Pons (tissue), 1 donor: Measurements from ENCODE around the gene NOMO2.
"Not testable (repeated sequence)": the region's sequence is repeated elsewhere in the genome, so short reads cannot be mapped to it uniquely, and the experiment has no call there.

Experiments
- DNase-seq: peaks from one replicate; pipeline ENCODE4 v3.0.0-alpha.2; 2016; ENCODE audit warnings: low spot score

Gene NOMO2, protein sequence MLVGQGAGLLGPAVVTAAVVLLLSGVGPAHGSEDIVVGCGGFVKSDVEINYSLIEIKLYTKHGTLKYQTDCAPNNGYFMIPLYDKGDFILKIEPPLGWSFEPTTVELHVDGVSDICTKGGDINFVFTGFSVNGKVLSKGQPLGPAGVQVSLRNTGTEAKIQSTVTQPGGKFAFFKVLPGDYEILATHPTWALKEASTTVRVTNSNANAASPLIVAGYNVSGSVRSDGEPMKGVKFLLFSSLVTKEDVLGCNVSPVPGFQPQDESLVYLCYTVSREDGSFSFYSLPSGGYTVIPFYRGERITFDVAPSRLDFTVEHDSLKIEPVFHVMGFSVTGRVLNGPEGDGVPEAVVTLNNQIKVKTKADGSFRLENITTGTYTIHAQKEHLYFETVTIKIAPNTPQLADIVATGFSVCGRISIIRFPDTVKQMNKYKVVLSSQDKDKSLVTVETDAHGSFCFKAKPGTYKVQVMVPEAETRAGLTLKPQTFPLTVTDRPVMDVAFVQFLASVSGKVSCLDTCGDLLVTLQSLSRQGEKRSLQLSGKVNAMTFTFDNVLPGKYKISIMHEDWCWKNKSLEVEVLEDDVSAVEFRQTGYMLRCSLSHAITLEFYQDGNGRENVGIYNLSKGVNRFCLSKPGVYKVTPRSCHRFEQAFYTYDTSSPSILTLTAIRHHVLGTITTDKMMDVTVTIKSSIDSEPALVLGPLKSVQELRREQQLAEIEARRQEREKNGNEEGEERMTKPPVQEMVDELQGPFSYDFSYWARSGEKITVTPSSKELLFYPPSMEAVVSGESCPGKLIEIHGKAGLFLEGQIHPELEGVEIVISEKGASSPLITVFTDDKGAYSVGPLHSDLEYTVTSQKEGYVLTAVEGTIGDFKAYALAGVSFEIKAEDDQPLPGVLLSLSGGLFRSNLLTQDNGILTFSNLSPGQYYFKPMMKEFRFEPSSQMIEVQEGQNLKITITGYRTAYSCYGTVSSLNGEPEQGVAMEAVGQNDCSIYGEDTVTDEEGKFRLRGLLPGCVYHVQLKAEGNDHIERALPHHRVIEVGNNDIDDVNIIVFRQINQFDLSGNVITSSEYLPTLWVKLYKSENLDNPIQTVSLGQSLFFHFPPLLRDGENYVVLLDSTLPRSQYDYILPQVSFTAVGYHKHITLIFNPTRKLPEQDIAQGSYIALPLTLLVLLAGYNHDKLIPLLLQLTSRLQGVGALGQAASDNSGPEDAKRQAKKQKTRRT

DNA sequence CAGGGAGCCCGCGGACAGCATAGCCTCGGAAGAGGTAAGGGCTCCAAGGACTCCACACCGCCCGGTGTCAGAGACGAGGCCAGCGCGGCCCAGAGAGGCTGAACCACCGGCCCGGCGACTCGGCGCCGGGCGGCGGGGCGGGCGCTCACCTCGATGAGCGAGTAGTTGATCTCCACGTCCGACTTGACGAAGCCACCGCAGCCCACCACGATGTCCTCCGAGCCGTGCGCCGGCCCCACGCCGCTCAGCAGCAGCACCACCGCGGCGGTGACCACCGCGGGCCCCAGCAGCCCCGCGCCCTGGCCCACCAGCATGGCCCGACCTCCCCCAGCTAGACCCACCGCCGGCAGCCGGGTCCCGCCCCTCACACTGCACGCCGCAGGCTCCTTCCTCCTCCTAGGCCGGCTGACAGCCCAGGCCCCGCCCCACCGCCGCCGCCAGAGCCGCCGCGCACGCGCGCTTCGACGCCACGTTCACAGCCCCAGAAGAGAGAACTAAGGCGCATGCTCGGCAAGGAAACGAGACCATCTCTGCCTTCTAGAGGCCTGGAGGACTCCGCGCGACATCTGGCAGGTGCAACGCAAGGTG, at the start of gene NOMO2:
Gene NOMO2 (minus strand): TSS at position 371 of the 588 bp plus-strand sequence. CDS start 57 bp downstream, at position 314.
- DNase-seq: not testable (repeated sequence)

DNA sequence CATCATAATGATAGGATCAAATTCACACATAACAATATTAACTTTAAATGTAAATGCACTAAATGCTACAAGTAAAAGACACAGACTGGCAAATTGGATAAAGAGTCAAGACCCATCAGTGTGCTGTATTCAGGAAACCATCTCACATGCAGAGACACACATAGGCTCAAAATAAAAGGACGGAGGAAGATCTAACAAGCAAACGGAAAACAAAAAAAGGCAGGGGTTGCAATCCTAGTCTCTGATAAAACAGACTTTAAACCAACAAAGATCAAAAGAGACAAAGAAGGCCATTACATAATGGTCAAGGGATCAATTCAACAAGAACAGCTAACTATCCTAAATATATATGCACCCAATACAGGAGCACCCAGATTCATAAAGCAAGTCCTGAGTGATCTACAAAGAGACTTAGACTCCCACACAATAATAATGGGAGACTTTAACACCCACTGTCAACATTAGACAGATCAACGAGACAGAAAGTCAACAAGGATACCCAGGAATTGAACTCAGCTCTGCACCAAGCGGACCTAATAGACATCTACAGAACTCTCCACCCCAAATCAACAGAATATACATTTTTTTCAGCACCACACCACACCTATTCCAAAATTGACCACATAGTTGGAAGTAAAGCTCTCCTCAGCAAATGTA, 48.4 kb upstream of the NOMO2 start:
- not testable (repeated sequence) for DNase-seq

DNA sequence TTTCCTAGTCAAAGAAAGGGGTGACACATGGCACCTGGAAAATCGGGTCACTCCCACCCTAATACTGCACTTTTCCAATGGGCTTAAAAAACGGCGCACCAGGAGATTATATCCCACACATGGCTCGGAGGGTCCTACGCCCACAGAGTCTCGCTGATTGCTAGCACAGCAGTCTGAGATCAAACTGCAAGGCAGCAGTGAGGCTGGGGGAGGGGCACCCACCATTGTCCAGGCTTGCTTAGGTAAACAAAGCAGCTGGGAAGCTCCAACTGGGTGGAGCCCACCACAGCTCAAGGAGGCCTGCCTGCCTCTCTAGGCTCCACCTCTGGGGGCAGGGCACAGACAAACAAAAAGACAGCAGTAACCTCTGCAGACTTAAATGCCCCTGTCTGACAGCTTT, 46.4 kb upstream of the NOMO2 start:
- not testable (repeated sequence) for DNase-seq

DNA sequence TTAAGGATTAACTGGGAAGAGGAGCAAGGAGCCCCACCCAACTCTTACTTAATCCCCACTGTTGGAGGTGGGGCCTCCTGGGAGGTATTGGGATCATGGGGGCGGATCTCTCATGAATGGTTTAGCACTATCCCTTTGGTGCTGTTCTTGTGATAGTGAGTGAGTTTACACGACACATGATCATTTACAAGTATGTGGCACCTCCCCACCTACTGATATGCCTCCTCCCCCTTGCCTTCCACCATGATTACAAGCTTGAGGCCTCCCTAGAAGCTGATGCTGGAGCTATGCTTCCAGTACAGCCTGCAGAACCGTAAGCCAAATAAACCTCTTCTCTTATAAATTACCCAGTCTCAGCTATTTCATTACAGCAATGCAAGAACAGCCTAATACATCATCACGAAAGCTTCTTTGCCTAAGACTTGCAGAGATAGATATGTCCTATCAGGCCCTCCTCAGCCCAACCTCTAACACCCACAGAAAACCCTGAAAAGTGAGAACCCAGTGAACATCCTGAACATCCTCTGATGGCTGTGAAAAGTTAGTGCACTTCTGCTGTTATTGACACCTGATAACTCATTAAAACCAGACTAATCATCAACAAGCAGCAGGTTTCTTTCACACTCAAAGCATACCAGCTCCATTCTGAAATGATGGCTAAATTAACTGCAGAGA, 41.8 kb upstream of the NOMO2 start:
- DNase-seq: not testable (repeated sequence)

DNA sequence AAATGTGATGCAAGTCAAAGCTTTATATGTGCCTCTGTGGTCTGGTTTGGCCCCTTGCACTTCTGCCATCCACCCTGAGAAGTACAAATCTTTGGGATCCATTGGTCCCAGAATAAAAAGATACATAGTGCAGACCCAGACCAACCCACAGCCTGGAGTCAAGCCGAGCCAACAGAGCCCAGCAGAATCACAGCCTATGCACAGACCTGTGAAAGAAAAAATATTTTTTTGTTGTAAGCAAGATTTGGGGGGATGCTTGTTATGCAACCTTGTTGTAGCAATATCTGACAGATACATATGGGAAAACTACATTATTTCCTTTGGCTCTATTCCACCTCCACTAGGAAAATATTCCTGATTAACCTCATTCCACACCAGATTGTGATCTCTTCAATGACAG, 36.7 kb upstream of the NOMO2 start:
- not testable (repeated sequence) for DNase-seq

DNA sequence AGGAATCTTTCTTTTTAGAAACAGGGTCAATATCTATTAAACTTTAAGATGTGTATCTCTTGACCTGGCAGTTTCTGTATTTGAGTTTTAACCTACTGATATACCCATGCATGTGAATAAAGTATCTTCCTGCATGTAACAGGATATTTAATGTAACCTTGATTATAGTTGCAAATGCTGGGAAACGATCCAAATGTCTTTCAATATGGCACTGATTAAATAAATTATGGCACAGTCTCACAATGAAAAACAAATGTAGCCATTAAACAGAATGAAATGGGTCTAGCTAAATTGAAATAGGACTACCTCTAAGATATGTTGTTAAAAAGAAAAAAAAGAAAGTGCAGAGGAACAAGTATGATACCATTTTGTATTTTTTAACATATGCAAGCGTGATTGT, 35.8 kb upstream of the NOMO2 start:
- DNase-seq: not testable (repeated sequence)

DNA sequence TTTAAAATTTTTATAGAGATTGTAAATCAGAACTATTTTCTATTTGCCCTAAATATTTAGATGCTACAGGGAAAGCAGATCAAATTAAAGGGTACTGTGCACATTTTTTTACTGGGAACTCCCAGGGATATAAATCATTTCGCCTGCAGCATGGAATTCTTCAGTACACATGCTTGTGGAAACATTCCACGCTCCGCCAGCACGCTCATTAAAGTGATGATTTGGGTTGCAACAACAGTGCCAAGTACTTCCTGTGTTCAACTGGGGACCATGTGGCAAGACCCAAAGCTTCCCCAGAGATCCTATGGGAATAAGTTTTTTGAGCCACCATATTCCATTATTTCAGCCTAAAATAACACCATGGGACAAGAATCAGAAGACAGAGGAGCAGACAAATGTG, 35.4 kb upstream of the NOMO2 start:
- DNase-seq: not testable (repeated sequence)

DNA sequence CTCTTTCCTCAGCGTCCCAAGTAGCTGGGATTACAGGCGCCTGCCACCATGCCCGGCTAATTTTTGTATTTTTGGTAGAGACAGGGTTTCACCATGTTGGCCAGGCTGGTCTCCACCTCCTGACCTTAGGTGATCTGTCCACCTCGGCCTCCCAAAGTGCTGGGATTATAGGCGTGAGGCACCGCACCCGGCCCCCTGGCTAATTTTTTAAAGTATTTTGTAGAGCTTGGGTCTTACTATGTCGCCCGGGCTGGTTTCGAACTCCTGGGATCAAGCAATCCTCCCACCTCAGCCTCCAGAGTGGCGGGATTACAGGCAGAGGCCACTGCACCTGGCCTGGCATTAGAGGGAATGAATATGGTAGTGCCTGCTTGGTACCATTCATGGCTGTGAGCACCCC, 33.9 kb upstream of the NOMO2 start:
- DNase-seq: not testable (repeated sequence)

DNA sequence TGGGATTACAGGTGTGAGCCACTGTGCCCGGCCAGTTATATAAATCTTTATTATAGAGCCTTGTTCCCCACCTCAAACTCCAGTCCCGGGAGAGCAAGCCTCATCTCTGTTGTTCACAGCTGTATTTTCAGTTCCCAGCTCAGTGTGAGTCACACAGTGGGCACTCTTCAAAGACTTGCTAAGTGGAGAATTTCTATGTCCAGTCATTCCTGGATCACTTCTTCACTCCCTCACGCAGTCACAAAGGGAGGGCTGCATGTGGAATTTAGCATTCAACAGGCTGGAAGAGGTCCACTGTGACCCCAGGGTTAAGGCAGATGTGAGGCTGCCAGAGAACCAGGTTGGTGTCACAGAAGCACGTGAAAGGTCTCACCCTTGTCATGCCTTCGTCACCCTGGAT, 33.0 kb upstream of the NOMO2 start:
- not testable (repeated sequence) for DNase-seq

DNA sequence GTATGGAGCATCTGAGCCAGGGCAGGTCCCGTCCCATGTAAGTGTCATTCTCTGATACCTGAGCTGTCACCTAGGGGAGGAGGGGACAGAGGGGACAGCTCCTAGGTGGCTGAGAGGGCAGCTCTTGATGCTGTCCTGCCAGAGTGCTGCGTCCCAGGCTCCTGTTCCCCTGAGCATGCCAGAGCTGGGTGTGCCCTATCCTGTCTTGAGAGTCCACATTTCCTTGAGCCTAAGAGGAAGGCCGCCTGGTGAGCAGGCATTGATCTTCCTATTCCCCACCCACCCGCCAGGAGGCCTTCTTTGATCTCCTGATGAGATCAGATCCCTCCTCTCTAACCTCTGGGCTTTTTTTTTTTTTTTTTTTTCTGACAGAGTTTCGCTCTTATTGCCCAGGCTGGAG, 32.0 kb upstream of the NOMO2 start:
- not testable (repeated sequence) for DNase-seq

DNA sequence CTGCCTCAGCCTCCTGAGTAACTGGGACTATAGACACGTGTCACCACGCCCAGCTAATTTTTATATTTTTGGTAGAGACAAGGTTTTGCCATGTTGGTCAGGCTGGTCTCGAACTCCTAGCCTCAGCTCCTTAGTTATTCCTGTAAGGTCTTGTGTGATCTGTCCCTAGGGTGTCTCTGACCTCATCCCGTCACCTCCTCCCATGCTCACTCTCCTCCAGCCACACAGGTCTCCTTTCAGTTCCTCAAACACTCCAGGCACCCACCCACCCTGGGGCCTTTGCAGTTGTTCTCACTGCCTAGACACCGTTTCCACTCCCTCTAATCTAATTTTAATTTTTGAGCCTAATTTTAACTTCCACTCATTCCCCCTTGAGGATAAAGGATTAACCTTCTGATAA, 31.1 kb upstream of the NOMO2 start:
- not testable (repeated sequence) for DNase-seq

DNA sequence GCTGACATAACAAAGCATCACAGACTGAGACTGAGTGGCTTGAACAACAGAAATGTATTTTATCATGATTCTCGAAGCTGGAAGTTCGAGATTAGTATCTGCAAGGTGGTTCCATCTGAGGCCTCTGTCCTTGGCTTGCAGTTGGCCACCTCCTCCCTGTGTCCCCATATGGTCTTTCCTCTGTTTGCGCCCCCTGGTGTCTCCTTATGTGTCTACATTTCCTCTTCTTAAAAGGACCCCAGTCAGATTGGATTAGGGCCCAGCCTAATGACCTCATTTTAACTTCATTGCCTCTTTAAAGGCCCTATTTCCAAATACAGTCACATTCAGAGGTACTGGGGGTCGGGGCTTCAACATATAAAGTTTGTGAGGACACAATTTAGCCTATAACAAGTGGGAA, 30.0 kb upstream of the NOMO2 start:
- DNase-seq: not testable (repeated sequence)

DNA sequence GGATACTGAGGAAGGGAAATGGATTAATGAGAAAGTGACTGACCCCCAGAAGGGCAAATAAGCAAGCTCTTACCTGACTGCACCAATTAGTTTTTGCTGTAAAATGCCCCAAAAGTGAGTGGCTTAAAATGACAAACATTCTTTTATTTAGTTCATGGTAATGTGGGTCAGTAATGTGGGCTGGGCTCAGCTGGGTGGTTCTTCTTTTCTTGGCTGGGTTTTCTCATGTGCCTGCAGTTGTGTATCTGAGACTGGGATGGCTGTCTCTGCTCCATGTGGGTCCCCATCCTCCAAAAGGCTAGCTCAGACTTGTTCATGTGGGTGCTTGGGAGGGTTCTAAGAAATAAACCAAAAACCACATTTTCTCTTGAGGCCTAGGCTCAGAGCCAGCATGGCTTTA, 29.5 kb upstream of the NOMO2 start:
- not testable (repeated sequence) for DNase-seq

DNA sequence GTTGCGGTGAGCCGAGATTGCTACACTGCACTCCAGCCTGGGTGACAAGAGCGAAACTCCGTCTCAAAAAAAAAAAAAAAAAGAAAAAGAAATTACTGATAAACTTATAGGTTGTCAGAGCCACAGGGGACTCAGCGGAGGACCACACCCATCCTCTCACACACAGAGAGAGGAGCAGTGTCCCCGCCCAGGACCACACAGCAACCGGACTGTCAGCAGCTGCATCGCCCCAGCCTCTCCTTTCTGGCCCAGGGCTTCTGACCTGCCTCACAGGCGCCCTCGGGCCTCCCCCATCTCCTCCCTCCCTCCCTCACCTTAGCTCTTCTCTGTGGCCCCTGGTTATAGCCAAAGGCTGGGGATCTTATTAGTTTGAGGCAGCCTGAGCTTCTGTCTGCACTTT, 27.9 kb upstream of the NOMO2 start:
- DNase-seq: not testable (repeated sequence)

DNA sequence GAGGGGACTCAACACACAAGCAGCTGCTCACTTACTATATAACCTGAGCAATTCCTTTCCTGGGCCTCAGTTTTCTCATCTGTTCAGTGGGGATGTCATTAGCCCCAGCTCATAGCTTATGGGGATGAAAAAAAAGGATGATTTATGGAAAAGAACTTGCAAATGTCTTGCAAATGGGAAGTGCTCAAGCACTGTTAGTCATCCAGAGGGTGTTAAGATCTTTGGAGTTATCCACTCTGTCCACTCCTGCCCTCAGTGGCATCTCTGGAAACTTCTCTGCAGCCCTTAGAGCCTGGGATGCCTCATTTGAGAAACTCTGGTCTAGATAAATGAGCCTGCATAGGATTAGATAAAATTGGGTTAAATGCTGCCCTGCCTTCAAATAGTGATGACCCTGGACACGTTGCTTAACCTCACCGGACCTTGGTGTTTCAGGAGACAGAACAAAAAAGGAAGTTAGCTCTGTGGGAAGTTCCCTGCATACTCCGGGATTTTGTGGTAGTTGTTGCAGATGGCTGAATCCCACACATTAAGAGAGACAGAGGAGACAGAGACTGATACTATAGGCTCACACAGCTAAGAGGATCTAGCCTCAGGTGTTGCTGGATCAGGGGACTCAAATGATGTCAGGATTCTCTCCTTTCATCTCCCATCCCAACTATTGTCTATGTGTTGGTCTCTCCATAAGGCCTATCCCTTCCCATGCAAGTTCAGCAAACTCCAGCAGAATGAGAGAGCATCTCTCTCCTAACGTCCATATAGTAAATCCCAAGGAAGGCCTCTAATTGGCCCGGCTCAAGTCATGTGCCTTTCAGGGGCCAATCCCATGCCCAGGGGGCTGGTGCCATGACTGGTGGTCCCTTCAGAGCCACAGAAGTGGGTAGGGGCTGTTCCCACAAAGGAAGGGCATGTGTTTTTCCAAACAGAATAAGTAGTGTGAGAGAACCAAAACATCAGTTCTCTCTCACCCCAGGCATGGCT, 25.0 kb upstream of the NOMO2 start:
- not testable (repeated sequence) for DNase-seq

DNA sequence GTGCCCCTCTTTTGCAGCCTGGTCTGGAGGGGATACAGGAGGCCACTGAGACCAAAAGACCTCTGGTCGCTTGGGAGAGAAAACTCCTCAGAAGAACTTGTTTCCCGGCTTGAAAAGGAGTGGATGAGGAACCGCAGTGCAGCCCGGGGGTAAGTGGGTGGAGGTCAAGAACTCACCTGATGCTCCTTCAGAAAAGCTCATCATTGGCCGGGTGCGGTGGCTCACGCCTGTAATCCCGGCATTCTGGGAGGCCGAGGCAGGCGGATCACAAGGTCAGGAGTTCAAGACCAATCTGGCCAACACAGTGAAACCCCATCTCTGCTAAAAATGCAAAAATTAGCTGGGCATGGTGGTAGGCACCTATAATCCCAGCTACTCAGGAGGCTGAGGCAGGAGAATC, 23.9 kb upstream of the NOMO2 start:
- DNase-seq: not testable (repeated sequence)

DNA sequence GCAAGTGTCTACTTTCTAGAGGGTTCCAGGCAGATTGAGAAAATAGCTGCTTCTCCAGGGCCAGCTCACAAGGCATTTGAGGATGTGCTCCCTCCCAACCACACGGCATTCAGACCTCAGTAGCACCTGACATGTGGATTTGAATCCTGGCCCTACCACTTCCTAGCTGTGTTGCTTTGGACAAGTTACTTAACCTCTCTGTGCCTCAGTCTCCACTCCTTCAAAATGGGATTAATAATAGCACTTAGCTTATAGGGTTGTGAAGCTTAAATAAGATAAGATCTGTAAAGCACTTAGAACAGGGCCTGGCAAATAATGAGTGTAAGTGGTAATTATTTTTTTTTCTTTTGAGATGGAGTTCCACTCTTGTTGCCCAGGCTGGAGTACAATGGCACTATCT, 21.0 kb upstream of the NOMO2 start:
- DNase-seq: no peak

DNA sequence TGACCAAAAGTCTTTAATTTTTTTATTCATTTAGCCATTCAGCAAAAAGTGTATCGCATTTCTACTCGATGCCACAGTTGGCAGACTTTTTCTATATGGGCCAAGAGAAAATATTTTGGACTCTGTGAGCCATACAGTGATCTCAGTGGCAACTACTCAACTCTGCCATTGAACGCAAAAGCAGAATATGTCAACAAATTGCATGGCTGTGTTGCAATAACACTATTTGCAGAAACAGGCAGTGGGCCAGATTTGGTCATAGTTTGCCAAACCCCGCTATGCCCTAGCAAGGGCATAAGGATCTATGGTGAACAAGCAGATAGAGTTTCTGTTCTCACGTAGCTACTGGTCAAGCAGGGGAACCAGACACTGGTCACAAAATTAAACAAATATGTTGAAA, 18.5 kb upstream of the NOMO2 start:
- DNase-seq: not testable (repeated sequence)

DNA sequence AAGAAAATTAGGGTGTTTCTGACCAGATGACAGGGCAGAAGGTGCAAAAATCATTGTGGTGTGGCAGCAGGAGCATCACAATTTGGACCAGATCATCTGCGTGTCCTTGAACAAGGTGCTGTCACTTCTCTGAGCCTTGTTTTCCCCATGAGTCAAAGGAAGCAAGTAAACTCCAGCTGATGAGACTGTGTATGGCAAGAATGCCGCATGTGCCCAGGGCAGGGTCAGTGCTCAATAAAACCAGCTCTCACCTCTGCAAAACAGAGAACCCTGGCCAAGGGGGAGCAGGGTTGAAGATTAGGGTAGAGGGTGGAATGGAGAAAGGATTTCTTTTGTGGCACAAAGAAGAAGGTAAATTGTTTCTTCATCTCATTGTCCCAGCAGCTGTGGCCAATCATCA, 17.4 kb upstream of the NOMO2 start:
- DNase-seq: not testable (repeated sequence)
